ENCODE data around the gene IGFBP7. TPM values are rescaled to one million over a fixed set of nuclear protein-coding genes. Genes with fewer than 3 reads are reported as not detected.

The IGFBP7 gene, protein sequence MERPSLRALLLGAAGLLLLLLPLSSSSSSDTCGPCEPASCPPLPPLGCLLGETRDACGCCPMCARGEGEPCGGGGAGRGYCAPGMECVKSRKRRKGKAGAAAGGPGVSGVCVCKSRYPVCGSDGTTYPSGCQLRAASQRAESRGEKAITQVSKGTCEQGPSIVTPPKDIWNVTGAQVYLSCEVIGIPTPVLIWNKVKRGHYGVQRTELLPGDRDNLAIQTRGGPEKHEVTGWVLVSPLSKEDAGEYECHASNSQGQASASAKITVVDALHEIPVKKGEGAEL
- polyA plus RNA-seq (ENCODE audit: insufficient read length), result 150 TPM

DNA sequence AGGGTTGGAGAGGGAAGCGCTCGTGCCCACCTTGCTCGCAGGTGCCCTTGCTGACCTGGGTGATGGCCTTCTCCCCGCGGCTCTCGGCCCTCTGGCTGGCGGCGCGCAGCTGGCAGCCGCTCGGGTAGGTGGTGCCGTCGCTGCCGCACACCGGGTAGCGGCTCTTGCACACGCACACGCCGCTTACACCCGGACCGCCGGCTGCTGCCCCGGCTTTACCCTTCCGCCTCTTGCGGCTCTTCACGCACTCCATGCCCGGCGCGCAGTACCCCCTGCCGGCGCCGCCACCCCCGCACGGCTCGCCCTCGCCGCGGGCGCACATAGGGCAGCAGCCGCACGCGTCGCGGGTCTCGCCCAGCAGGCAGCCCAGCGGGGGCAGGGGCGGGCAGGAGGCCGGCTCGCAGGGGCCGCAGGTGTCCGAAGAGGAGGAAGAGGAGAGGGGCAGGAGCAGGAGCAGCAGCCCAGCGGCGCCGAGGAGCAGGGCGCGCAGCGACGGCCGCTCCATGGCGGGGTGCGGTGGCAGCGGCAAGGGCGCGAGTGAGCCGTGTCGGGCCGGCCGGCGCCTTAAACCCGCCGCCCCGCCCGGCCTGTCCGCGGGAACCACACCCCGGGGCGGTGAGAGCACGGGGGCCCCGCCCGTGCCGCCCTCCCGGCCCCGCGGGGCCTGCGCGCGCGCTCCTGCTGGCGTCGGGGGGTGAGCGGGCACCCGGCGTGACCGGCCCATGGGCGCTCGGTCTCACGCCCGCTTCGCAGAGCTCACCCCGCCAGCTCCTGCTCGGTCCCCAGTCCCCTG, at the start of gene IGFBP7:
Gene IGFBP7, minus strand, starts transcription at position 539 of the 793 bp plus-strand sequence. Its CDS starts 34 bp downstream, at position 505.
- peak; percentile 32 for DNase-seq

DNA sequence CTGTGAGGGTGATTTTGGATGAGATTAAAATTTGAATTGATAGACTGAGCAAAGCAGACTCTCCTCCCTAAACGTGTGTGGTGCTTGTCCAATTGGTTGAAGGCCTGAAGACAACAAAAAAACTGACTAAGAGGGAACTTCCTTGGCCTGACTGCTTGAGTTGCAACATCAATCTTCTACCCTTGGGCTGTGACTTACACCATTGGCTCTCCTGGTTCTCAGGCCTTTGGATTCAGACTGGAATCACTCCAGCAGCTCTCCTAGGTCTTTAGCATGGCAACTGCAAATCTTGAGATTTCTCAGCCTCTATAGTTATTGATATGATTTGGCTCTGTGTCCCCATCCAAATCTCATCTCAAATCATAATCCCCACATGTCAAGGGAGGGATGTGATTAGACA, 49.7 kb upstream of the IGFBP7 start:
- DNase-seq, result no peak

DNA sequence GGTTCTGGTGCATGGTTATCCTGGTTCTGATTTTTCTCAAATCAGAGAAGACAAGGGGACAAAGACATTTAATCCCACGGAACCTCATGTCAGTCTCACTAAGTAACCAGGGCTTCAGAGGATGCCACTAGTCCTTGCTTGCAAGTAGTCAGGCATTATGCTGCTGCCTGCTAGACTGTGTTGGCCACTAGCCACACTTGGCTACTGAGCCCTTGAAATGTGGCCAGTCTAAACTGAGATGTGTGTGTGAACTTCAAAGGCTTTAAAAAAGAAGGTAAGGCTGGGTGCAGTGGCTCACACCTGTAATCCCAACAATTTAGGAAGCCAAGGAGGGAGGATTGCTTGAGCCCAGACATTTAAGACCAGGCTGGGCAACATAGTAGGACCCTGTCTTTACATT, 48.6 kb upstream of the IGFBP7 start:
- DNase-seq, result no peak

DNA sequence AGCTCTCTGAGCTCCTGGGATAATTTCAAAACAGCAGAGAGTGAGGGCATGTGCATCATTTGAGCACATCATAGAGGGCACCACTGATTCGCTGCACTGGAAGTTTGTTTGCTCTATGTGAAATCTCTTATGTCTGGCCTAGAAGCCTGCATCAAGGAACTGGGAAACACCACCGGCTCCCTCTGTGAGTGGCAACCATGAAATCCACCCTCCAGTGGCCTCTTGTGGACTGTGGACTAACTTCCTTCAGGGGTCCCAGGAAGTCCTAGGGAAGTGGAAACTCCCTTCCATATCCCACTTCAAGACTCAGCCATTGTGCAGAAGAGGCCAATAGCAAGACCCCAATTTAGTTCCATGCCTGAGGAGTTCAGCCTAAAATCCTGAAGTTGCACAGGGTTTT, 48.0 kb upstream of the IGFBP7 start:
- DNase-seq, result no peak

DNA sequence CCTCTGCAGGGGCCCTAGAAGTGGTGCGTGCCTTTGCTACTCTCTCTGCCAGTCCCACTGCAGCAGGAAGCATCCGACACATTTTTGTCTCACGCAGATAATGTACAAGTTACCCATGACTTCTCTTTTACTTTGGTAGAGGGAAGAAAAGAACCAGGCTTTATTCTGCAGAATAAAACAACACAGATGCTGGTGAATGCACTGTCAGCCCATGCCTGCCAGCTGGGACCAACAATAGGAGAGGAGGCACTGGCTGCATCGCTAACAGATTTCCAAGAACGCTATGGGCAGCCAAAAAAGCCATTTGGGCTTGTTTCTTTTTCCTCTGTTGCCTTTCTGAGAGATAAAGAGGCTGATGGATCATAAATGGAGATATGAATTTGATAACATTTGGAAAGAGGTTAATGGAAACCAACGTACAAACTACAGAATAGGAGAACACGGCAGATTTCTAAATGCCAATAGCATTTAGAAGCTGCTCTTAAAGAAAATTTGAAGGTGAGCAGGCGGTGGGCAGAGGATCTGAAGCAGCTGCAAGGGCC, 47.5 kb upstream of the IGFBP7 start:
- DNase-seq, result no peak

DNA sequence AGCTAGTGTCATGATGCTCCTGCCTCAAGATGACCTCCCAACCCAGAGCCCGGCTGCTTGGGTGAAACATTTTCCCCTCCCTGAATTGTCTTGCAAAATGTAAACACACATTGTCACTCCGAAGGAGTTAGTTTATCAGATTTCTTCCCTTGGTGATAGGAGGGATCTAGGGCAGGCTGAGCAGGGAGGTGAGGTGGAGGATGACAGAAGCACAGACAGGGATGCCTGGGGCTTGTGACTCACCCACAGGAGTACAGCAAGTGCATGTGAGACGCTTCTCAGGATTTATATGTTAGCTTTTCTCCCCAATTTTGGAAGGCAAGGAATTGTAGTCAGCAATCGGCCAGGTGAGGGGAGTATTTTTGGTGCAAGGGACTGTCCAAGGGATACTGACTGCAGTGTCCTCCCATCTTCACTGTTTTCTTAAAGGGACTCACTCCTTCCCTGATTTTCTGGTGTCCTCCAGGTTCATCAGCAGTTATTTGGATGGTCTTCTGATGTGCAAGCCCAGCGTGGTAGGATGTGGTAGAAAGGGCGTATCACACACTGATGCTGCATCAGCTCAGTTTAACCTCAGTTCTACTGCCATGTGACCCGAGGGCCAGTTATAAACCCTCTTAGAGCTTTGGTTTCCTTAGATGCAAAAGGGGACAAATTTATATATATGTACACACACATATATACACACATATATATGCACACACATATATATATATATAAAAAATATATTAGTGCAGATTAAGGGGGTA, 46.2 kb upstream of the IGFBP7 start:
- DNase-seq, result no peak

DNA sequence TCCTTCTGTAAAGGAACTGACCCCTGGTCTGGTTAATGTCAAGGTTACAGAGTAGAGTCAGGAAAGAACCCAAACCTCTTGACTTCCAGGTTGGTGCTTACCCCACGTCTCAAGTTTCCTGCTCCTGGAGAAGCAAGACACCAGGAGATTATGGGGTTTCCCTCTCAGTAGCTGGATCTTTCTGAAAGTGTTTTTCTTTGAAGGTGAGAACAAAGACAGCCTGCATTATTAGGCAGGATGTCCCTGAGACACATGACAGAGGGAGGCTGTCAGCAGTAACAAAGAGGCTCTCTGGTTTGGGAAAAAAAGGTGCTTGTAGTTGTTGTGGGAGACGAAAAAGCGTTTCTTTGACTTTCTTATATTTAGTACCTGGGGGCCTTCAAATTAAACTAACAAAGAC, 44.7 kb upstream of the IGFBP7 start:
- no peak for DNase-seq

DNA sequence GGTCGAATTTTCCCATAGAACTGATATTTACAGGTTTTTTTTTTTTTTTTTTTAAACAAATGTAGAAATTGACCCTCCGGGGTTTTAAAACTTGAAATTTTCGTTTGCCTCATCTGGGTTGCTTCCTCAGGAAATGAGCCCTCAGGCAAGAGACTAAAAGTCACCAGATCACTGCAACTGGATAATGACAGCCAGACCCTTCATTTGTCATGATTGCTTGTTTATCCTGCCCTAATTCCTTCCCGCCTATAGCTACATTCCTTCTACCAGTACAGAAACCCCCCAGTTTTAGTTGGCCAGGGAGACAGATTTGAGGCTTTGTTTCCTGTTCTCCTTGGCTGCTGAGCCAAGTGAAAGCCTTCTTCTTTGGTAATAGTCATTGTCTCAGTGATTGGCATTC, 44.0 kb upstream of the IGFBP7 start:
- DNase-seq, result no peak

DNA sequence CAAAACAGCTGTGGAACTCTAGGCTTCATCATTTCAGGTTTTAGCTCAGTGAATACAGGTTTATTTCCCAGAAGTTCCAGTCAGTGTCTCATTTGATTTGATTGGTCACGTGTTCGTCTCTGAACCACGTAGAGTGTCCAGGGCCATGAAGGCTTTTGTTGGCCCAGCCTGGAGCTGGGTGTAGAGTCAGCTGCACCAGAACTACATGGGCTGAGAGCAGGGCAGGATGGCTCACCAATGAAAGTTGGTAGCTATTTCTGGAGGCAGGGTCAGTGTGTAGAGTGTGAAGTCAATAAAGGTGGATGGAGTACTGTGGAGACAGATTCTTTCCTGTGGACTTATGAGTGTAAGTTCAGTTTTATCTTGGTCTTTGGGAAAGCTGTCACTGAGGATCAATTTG, 43.0 kb upstream of the IGFBP7 start:
- DNase-seq, result no peak

DNA sequence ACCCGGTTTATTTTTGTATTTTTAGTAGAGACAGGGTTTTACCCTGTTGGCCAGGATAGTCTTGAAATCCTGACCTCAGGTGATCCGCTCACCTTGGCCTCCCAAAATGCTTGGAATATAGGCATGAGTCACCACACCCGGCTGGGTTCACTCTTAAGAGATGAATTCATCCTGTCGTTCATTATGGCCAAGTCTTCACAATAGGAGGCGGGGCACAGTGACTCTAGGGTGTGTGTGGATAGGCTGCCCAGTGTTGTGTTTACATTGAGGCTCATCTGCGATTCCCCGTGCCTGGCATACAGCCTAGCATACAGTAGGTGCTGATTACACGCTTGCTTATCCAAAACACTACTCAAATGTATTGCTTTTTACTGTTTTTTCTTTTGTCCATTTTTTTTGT, 41.3 kb upstream of the IGFBP7 start:
- no peak for DNase-seq

DNA sequence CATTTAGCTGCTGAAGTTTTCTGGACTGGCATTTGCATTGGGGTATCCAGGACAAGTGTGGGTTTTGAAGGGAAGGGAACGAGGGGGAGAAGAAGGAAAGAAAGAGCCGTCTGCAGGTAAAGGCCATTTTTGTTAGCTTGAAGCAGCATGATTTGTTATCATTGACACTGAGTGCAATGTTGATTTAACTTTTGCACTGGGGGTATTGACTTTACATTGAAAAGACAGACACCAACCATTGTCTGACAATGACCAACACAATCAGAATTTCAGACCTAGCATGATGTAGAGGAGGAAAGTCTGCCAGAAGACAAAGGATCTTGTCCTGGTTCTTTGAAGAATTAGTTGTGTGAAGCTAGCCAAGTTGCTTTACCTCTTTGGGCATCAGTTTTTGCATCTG, 39.6 kb upstream of the IGFBP7 start:
- no peak for DNase-seq

DNA sequence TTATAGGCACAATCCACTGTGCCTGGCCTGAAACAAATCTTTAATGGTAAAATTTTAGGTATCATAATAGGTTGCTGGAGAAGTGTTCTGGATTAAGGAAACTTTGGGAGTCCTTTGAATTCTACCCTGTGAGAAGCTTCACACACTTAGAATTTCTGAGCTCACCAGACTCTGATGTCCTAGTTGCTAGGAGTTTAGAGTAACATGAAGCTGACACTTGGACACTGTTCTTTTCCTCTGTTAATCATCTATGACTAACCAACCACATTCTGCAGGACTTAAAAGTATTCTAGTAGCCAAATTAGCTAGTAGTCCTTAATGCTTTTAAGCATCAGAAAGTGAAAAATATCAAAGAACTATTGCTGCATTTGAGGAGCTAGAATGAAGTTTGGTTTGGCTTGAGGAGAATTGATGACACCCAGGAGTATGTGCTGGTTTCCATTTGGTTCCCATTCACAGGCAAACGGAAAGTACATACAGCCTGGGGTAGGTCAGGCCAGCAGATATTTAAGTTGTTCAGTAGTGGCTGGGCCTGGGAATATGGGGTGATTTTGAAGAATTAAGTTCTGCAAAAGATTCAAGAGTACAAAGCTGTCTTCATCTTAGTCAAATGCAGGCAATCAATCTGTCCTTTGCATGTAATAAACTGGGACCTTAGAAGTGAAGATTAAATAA, 38.8 kb upstream of the IGFBP7 start:
- DNase-seq, result no peak

DNA sequence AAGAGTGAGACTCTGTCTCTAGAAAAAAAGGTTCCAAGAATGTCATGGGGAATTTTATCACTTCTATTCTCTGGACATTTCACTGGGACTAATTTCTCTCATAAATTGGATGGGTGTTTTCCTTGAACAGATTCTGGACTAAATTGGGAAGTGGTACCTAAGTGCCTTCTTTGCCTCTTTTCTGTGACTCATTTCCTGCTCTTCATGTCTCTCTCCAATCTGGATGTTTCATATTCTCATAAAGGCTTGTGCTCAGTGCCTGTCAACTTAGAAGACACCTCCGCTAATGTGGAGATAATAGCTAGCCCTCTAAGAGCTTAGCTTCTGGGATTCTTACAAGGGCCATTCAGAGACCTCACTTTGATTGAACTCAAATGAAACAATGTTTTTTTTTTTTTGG, 38.0 kb upstream of the IGFBP7 start:
- no peak for DNase-seq

DNA sequence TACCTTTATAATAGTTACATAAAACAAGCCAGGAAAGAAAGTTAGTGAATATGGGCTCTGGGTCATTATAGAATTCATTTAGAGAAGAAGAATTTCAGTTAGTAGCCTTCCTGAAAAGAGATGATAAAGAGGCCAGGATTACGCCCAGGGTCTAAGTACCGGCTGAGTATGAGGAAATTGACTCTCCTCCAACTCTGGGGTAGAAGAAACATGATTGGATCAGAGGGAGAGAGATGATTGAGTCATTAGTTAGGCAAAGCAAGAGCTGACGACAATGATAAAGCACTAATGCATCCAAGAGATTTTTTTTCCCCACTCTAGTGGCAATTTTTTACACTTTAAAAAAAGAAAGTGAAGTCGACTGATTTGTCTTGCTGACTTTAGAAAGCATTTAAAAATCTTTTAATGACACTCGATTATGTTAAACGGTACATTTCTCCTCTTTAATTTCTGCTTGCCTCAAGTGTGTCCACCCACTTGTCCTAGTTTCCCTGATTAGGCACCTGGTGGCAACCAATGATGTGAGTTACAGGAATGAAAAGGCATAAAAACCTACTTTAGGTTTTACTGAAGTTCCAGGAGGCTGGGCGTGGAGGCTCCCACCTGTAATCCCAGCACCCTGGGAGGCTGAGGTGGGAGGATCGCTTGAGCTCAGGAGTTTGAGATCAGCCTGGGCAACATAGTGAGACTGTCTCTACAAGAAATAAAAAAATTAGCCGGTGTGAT, 37.3 kb upstream of the IGFBP7 start:
- no peak for DNase-seq

DNA sequence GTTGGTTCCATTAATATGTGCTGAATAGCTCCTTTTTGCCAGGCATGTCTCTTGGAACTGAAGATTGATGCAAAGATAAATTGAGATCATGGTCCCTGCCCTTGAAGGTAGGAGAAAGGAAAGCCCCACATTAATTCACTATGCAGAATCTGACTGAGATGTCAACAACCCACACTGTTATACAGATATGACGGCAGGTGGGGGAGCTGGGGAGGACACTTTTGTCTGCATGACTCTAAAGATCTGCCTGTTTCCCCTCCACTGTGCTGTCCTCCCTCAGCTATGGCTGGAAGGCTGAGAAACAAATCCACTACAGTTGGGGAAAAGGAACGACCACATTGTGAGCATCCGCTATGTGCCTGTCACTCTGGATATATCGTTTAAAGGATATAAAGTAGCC, 36.3 kb upstream of the IGFBP7 start:
- DNase-seq, result no peak

DNA sequence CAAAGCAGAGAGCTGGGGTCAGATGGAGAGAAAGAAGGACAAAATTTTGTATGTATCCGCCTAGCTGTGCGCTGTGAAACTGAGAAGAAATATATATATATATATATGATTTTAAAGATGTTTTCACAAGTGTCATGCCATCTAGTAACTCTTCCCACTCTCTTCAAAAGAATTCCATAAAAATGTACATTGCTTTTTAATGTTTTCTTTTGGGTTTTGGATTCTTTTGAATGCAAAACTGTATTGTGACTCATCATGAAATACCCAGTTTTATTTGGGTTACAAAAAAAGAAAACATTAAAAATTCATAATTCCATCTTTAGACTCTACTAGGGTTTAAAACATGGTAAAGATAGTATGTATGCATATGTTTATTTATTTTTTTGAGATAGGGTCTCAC, 34.3 kb upstream of the IGFBP7 start:
- no peak for DNase-seq

DNA sequence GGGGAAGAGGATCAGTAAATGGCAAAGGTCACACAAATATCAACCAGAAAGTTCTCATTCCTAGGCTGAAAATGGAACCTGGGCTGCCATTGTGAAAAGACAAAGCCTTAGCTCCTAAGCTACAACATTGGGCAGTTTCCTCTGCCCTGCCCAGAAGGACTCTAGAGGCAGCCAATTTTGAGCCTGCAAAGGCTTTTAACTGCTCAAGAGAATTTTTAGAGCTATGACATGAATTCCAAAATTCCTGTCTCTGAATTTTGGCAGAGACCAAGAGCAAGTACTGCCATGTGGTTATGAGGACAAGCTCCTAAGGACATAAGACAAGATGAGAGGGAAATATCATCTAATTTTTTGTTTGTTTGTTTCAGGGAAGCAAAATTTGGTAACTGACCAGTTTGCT, 29.6 kb upstream of the IGFBP7 start:
- DNase-seq, result no peak

DNA sequence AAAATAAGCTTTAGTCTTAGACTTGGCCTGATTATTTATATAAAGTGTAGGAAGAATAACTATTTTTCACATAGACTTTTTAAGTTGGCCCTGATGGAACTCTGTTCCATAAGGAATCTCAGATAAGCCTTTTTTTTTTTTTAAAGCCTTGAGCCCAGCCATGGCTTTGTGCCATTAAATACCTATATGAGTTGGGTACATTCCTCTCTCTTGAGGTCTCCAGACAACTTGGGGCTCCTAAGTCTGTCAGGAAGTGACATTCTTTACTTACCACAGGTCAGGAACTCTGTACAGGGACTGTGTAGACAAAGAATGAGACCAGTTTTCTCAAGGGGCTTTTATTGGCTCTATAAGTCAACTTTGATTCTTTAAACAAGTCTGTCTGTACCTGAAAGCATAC, 27.1 kb upstream of the IGFBP7 start:
- no peak for DNase-seq

DNA sequence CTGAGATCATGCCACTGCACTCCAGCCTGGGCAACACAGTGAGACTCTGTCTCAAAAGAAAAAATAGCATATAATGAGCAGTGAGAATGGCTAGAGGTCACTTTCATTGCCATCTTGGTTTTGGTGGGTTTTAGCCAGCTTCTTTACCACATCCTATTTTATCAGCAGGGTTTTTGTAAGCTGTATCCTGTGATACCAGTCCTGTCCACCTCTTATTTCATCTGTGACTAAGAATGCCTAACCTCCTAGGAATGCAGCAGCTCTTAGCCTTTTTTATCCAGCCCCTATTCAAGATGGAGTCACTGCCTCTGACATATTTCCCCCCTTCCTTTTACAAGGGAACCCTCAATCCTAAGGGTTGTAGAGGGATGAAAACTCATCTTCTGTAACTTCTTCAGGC, 26.1 kb upstream of the IGFBP7 start:
- no peak for DNase-seq

DNA sequence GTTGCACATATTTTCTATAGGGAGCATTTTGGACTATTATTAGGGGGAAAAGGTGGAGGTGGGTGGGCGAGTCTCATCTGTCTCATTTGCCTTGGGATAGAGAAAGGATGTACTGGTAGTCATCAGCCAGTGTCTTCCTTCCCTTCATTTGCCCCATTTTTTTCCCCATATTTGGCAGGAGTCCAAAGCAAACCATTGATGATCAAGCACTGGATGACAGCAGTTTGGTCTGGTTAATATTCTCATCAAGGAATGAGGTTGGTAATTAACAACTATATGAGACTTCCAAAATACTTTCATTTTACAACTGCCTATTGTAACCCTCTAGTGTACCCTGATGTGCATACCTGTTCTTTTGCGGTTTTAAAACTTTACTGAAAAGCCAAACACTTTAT, 22.6 kb upstream of the IGFBP7 start:
- DNase-seq, result no peak

DNA sequence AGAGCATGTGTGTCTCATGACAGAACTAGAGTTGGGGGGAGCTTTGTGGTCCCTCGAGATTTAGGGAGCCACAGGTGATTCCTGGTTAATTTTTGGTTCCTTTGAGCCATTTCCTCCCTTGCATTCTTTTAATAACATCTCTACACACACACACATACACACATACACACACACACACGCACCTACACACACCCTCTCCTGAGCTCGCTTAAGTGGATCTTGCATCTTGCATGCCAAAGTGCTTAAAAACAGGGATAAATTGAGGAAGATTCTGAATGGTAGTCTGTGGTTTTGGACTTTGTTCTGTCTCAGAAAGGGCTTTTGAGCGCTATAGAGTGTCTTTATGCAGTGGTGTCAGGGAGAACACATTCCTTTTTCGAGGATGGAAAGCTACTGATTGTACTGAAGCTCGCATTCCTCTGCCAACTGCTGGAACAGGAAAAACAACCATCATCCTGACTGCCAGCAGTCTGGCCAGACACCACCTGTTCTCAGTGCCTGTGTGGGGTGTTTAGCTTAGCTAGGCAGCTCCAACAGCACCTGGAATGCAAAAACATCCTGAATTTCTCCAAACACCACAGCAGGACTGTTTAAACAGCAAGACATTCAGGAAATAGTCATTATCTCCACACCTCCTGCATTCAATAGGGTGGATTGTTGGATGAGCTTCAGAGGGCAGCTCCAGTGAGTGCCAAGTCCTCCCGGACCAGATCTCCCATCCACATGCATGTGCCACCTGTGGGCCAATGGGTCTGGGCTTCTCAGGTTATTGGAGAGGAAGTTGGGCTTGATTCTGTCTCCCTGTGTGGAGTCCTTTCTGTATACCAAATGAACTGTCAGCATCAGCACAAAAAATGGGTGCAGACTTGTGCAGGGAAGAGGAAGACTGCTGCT, 21.9 kb upstream of the IGFBP7 start:
- DNase-seq, result no peak

Data from hindlimb muscle (tissue), 1 donor.